RWPE1 (cell line): ENCODE measurements around the gene ADAMTS14.

ENCODE experiments used
- CTCF ChIA-PET: fragments of 350-600 bp; sonication (Branson Sonifier 250); formaldehyde crosslinking; extraction: SDS; loops from one replicate; lab custom pipeline; 2021; lab: Yijun Ruan, JAX
- POLR2A ChIA-PET: fragments of 400-600 bp; formaldehyde crosslinking; extraction: SDS; loops from one replicate; lab custom pipeline; 2020; ENCODE audit warnings: antibody characterized with exemption; ENCODE audit not compliant: low non-redundant PET; lab: Yijun Ruan, JAX
- DNase-seq: peaks from one replicate; pipeline ENCODE4 v3.0.0; 2012; ENCODE audit warnings: low spot score
- H3K27ac ChIP-seq: fragments of 450-650 bp; 2 replicates; pipeline ENCODE4 v1.5.1; 2017
- TF ChIP-seq, protein P1 (sequence below): fragments of 450-650 bp; conservative IDR thresholded peaks from 2 replicates; pipeline ENCODE4 v1.5.1; 2017; ENCODE audit warnings: low read depth, mild to moderate bottlenecking

The ADAMTS14 gene

DNA sequence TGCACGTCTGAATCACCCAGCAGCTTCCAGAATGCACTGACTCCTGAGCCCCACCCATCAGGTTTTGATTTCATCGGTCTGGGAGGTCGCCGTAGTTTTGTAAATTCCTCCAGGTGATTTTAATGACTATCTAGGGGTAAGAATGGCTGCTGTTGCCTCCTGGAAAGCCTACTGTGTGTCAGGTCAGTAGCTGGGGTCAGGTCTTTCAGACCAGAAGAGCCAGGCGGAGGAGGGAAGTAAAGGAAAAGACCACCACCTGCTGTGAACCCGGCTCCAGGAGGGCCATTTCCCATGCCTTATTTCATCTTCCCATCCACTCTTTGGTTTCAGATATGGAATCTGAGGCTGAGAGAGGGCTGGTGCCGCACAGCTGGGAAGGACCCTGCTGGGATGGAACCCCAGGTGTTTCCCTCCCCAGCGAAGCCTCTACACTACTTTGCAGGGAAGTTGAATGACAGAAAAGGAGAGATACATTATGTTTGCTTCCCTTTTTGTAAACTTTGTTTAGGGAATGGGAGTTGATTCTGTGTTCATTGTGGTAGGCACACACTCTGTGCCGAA lies 19.8 kb downstream of the ADAMTS14 start:
- POLR2A ChIA-PET: no interaction called here
- H3K27ac ChIP-seq: no peak overlapping the region
- CTCF ChIA-PET: interaction anchor here (0.6 to 0.7 kb wide), 2 partner anchors 10 to 1518 kb away, joined by 3 to 4 read pairs; no protein-coding TSS in a partner anchor
- no peak for DNase-seq
- TF ChIP-seq, protein P1, sequence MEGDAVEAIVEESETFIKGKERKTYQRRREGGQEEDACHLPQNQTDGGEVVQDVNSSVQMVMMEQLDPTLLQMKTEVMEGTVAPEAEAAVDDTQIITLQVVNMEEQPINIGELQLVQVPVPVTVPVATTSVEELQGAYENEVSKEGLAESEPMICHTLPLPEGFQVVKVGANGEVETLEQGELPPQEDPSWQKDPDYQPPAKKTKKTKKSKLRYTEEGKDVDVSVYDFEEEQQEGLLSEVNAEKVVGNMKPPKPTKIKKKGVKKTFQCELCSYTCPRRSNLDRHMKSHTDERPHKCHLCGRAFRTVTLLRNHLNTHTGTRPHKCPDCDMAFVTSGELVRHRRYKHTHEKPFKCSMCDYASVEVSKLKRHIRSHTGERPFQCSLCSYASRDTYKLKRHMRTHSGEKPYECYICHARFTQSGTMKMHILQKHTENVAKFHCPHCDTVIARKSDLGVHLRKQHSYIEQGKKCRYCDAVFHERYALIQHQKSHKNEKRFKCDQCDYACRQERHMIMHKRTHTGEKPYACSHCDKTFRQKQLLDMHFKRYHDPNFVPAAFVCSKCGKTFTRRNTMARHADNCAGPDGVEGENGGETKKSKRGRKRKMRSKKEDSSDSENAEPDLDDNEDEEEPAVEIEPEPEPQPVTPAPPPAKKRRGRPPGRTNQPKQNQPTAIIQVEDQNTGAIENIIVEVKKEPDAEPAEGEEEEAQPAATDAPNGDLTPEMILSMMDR: no peak

DNA sequence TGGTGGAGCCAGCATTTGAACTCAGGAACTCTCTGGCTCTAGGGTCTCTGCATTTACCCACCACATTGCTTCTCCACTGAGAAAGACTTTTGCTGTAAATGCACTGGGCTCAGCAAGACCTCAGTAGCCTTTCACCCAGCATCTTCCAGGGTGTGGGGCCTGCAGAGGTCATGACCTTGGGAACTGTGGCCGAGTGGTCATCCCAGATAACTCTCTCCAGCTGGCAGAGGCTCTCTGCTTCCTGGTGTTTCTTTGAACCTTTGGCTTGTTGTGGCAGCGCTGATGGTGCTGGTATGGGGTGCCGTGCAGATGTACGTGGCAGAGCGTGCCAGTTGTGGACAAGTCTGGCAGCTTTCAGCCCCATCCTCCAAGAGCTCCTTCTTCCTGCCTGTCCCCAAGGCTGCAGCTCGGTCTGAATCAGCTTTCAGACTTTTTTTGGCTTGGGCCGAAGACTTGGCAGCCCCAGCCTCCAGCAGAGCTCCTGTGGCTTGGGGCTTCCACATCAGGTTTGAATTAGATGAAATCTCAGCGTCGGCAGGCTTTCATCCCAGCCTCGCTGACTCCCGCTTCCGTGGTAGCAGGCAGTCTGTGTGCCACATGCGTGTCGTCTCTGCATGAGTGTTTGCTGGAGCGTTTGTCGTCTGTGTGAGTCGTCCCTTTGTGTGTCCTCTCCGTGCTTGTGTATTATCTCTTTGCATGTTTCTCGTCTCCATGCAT lies 21.5 kb downstream of the ADAMTS14 start:
- CTCF ChIA-PET: no interaction called here

DNA sequence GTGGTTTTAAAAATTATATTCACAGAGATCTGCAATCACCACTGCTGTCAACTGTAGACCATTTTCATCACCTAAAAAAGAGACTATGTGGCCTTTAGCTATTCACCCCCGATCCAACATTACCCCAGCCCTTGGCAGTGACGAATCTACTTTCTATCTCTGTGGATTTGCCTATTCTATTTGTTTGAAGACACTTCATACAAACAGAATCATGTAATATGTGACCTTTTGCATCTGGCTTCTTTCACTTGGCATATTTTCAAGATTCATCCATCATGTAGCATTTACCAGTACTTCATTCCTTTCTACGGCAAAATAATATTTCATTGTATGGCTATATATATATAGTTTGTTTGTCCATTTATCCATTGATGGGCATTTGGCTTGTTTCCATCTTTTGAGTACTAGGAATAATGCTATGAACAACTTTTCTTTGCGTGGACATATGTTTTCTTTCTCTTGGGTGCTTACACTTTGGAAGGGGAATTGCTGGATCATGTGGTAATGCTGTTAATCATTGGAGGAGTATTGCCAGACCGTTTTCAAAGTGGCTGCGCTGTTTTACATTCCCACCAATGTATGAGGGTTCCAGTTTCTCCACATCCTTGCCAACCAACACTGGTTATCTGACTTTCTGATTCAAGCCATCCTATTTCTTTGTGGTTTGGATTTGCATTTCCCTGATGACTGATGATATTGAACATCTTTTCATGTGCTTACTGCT lies 22.3 kb downstream of the ADAMTS14 start:
- ChIA-PET CTCF (no interaction called here), POLR2A (no interaction called here)
- TF ChIP-seq, protein P1: no peak
- H3K27ac ChIP-seq: no peak overlapping the region
- DNase-seq: no peak

More for the DNA sequence above, 21.5 kb downstream of the ADAMTS14 start:
- POLR2A ChIA-PET: no interaction called here
- H3K27ac ChIP-seq: no peak overlapping the region
- TF ChIP-seq, protein P1: no peak
- no peak for DNase-seq

GRCh38 chr10:70695241-70696030 lies 23.1 kb downstream of the ADAMTS14 start:
- TF ChIP-seq, protein P1: no peak
- DNase-seq: no peak
- no peak overlapping the region for H3K27ac ChIP-seq
- ChIA-PET POLR2A (no interaction called here), CTCF (interaction anchor here (0.5 kb wide), 1 partner anchor 63 kb away, joined by 4 read pairs; no protein-coding TSS in a partner anchor)

DNA sequence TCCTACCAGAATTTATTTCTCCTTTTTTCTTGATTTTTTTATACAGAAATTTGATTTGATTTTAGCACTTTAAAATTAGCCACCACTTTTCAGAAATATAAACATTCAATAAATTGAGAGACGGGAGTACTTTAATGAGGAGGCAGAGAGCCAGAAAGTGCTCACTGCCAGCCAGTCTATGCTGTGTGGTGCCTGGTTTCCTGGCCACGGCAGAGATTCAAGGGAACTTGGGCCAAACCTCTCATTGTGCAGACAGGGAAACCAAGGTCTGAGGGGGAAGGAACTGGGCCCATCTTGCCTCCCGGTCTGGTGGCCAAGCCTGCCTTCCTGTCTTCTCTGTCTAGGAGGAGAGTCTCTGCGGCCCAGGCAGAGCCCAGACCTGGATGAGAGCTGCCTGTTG lies 25.9 kb downstream of the ADAMTS14 start:
- POLR2A ChIA-PET: no interaction called here
- TF ChIP-seq, protein P1: no peak
- CTCF ChIA-PET: no interaction called here
- no peak for DNase-seq
- H3K27ac ChIP-seq: no peak overlapping the region
